Pancreas (tissue), 10 donors: ENCODE data around the gene SLC13A1. TPM values are rescaled to one million over a fixed set of nuclear protein-coding genes. Genes with fewer than 3 reads are reported as not detected.
A peak's percentile ranks its signal among the peaks of the same experiment; 100 is the strongest.

Source experiments
- ATAC-seq, 4 donors: fragments of 200-7000 bp; cut with Tn5 transposase; one replicate each; pipeline versions ENCODE4 v1.8.0 to v1.9.1; 2020; ENCODE audit warnings: mild to moderate bottlenecking in 4 of 4, moderate library complexity in 4 of 4
- DNase-seq, 6 donors: peaks; one replicate each; pipeline ENCODE4 v3.0.0-alpha.2; 2020
- FAIRE-seq: peaks from 2 replicates; lab custom pipeline; 2012; peaks lifted over from hg19 to GRCh38; lab: Jason Lieb, UNC
- H3K27ac ChIP-seq, 4 donors: fragments of 200-600 bp; sonication (generic); 1 replicate in 3 of 4; 2 replicates in 1 of 4; pipeline versions ENCODE4 v1.5.0 to v1.8.0; 2020
- H3K27me3 ChIP-seq, 4 donors: fragments of 200-600 bp; one replicate each; pipeline ENCODE4 v1.8.0; 2021
- H3K36me3 ChIP-seq, 3 donors: fragments of 200-600 bp; sonication (generic) in 1 of 3; one replicate each; pipeline versions ENCODE4 v1.5.0 to v1.8.0; 2020 to 2021
- H3K4me1 ChIP-seq, 3 donors: fragments of 200-600 bp; one replicate each; pipeline ENCODE4 v1.8.0; 2021
- H3K4me3 ChIP-seq, 4 donors: fragments of 200-600 bp; sonication (generic) in 2 of 4; one replicate each; pipeline versions ENCODE4 v1.5.0 to v1.8.0; 2020 to 2021
- H3K9me3 ChIP-seq, 4 donors: fragments of 200-600 bp; one replicate each; pipeline ENCODE4 v1.8.0; 2021
- WGBS, 2 donors: extraction: QIAGEN DNeasy Blood & Tissue Kit; methylation state at CpG; one replicate each; pipeline ENCODE4 v1.1.7; 2013; 5-methylcytosine and 5-hydroxymethylcytosine counted together
- intact Hi-C, 3 donors: fragments of 100-400 bp; cut with DNase I; formaldehyde crosslinking; loops; one replicate each; pipeline versions ENCODE4 v1.11.1 to v1.14.2; 2022
- polyA plus RNA-seq, 2 donors: library from polyadenylated mRNA; stranded (reverse); fragments of 200-250 nt; gene quantifications; one replicate each; pipeline ENCODE4 v1.2.3, GENCODE V29; 2013
- total RNA-seq, 6 donors: library from RNA; stranded (reverse); fragmentation: NEBNext Ultra II Directional in 4 of 6; extraction: Animal tissue kit (Norgen Biotek cat#: 25700) in 4 of 6; gene quantifications; one replicate each; pipeline versions ENCODE4 v1.2.1 to v1.2.4, GENCODE V29; 2021 to 2023
- TF ChIP-seq, protein P1 (sequence below), 4 donors: fragments of 200-600 bp; sonication (generic) in 3 of 4; IDR thresholded peaks; one replicate each; pipeline versions ENCODE4 v1.5.0 to v1.8.0; 2021; ENCODE audit warnings: antibody characterized with exemption in 4 of 4
- donor health status: healthy with polysubstance abuse.
- donor health status: DM: no; HTN: no; CAD: no; lungs with moderate emphysema.
- donor health status: DM: no; HTN: no; CAD: no.
- donor health status: control.
- donor health status: control.
- donor health status: Bipolar disorder and iron deficiency.
- donor health status: DM: yes; HTN: yes; CAD: no.
- donor health status: DM: no; HTN: no; CAD: no.
- donor health status: DM: no; HTN: no; CAD: no.
- donor health status: DM: yes; HTN: yes; CAD: no.

Gene SLC13A1
- total RNA-seq (under 1 TPM in 3 of 6 donors, not detected in 3; 0.09 to 0.19 (median 0.13) TPM), polyA plus RNA-seq (under 1 TPM; 0.02 to 0.04 TPM)

- ATAC-seq (no peak), FAIRE-seq (no peak), DNase-seq (no peak)
- peaks cover 13 to 30% (median 18%) of the 10 kb centered on the region in 3 donors for H3K4me1 ChIP-seq
- peak within 1 kb of the TSS; percentile 32 to 79 (median 56) for H3K27ac ChIP-seq
- no peak within 1 kb of the TSS for H3K4me3 ChIP-seq
- intact Hi-C loops: no loop called here
- H3K36me3 ChIP-seq: no peaks in the 10 kb centered on the region
- WGBS, 2 donors: 60 to 66% methylated on average over 4 of the region's 4 CpGs
- TF ChIP-seq, protein P1, sequence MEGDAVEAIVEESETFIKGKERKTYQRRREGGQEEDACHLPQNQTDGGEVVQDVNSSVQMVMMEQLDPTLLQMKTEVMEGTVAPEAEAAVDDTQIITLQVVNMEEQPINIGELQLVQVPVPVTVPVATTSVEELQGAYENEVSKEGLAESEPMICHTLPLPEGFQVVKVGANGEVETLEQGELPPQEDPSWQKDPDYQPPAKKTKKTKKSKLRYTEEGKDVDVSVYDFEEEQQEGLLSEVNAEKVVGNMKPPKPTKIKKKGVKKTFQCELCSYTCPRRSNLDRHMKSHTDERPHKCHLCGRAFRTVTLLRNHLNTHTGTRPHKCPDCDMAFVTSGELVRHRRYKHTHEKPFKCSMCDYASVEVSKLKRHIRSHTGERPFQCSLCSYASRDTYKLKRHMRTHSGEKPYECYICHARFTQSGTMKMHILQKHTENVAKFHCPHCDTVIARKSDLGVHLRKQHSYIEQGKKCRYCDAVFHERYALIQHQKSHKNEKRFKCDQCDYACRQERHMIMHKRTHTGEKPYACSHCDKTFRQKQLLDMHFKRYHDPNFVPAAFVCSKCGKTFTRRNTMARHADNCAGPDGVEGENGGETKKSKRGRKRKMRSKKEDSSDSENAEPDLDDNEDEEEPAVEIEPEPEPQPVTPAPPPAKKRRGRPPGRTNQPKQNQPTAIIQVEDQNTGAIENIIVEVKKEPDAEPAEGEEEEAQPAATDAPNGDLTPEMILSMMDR (IDR thresholded peaks at IDR 0.05): no peak
- no peaks in the 10 kb centered on the region for H3K27me3 ChIP-seq
- no peaks in the 10 kb centered on the region for H3K9me3 ChIP-seq
These were observed at the start of gene SLC13A1 for GRCh38 chr7:123199883-123200282. Gene SLC13A1 (minus strand): TSS chr7:123199969. CDS start chr7:123199946, 23 bp downstream.

DNA sequence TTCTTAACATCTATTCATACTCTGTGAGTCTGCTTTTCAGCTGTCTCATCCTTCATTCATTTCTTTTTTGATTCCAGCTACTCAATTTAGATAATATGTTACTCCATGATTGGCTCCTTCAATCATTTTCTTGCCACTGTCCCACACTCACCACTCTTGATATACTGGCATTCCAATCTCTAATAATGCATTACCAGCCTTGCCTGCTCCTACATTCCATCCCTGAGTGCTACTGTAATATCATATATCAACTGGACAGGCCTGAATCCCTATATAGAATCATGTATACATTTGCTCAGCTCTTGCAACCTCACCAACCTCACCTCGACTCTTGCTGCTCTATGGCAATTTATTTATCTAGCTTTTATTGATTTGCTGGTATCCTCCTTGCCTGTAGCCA is 45.0 kb upstream of the SLC13A1 start:
- FAIRE-seq (no peak), DNase-seq (no peak), ATAC-seq (no peak)
- H3K4me3 ChIP-seq: no peak overlapping the region
- H3K27ac ChIP-seq: no peak overlapping the region
- H3K36me3 ChIP-seq: no peaks in the 10 kb centered on the region
- no peaks in the 10 kb centered on the region for H3K27me3 ChIP-seq
- no peaks in the 10 kb centered on the region for H3K9me3 ChIP-seq
- TF ChIP-seq, protein P1 (IDR thresholded peaks at IDR 0.05): no peak
- 52 to 60% methylated on average over 1 of the region's 1 CpG for WGBS, 2 donors
- intact Hi-C loops: no loop called here
- H3K4me1 ChIP-seq: peaks cover 0 to 6% (median 0%) of the 10 kb centered on the region in 3 donors

DNA sequence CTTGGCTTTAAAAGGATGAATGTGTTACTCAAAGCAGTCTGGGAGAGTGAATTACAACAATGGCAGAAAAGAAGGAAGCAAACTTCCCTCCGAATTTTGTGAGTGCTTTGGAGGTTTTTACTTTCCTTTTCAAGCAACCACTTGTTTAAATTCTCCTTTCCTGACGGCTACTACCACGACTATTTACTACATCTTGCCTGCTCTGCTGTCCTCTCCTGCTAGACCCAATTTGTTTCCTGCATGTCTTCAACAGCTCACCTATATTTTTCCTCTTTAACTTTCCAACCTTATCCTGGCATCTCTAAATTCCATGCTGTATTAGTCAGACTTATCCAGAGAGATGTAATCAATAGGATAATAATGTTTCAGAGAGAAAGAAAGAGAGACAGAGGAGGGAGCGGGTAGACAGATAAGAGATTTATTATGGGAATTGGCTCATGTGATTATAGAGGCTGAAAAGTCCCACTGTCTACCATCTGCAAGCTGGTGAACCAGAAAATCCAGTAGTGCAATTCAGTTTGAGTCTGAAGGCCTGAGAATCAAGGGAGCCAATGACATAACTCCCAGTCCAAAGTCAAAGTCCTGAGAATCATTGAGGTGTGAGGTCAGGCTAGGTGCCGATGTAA is 42.8 kb upstream of the SLC13A1 start:
- Histone ChIP-seq H3K27me3 (no peaks in the 10 kb centered on the region), H3K27ac (peak overlapping the region in 2 of 4 donors; percentile 46 to 57), H3K36me3 (no peaks in the 10 kb centered on the region), H3K4me1 (peaks cover 0 to 6% (median 0%) of the 10 kb centered on the region in 3 donors), H3K4me3 (no peak overlapping the region), H3K9me3 (no peaks in the 10 kb centered on the region)
- TF ChIP-seq, protein P1 (IDR thresholded peaks at IDR 0.05): no peak
- intact Hi-C loops: no loop called here
- no peak for DNase-seq
- ATAC-seq: peak; percentile 43 to 91 (median 77)
- WGBS, 2 donors: 39 to 44% methylated on average over 5 of the region's 5 CpGs
- no peak for FAIRE-seq

DNA sequence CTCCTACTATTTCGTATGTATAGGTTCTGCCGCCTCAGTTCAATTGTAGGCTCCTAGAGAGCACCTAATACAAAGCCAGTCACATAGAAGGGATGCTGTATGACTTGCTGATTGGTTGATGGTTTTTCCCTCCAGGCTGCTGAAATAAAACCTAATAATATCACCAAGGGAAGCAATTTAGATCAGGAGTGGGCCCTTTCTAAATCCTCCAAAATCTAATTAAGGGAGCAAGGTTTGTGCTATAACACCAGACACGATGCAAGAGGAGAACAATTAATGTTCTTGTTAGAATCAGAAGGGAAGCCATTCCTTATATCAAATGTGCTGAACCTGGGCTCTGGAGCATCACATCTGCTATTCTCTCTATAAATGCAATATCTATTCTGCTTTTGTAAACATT is 42.0 kb upstream of the SLC13A1 start:
- Histone ChIP-seq H3K27ac (peak overlapping the region in 2 of 4 donors; percentile 46 to 57), H3K4me3 (no peak overlapping the region), H3K4me1 (peaks cover 0 to 6% (median 0%) of the 10 kb centered on the region in 3 donors), H3K9me3 (no peaks in the 10 kb centered on the region), H3K36me3 (no peaks in the 10 kb centered on the region), H3K27me3 (no peaks in the 10 kb centered on the region)
- WGBS, 2 donors: 83 to 85% methylated on average over 3 of the region's 3 CpGs
- TF ChIP-seq, protein P1 (IDR thresholded peaks at IDR 0.05): no peak
- intact Hi-C loops: no loop called here
- FAIRE-seq (no peak), ATAC-seq (no peak), DNase-seq (no peak)
